ENCODE measurements around the gene MYO9B. TPM values are rescaled to one million over a fixed set of nuclear protein-coding genes. Genes with fewer than 3 reads are reported as not detected.

MYO9B gene
- total RNA-seq, 1 experiment from 2014 or later, result 79.4 TPM

- ChIA-PET POLR2A (no interaction called here), CTCF (no interaction called here)
- no peaks in the 10 kb centered on the region for H3K9me3 ChIP-seq (ENCODE audit: control insufficient read depth, insufficient read depth, low read depth, low read length)
- TF ChIP-seq REST (IDR thresholded peaks at IDR 0.05; ENCODE audit: insufficient read depth in 1 of 2, low read depth in 2 of 2, low read length in 1 of 2), result no peak
- TF ChIP-seq POLR2AphosphoS5 (IDR thresholded peaks at IDR 0.05; ENCODE audit: low read depth, low read length), result no peak
- no peak for TF ChIP-seq TCF7L2 (IDR thresholded peaks at IDR 0.05; ENCODE audit: low read depth, low read length)
- no peak for TF ChIP-seq SIN3A (IDR thresholded peaks at IDR 0.05; ENCODE audit: borderline replicate concordance, insufficient read depth, low read depth, low read length)
- no TSS peak for BruUV-seq (replicated peaks)
- no peak overlapping the region for H3K4me3 ChIP-seq (ENCODE audit: low read depth in 2 of 2, low read length in 2 of 2)
- in situ Hi-C loops (cut with HindIII; ENCODE audit: low pct_unique_long_range_greater_than_20kb, low sequenced_read_pairs) (no loop called here), intact Hi-C loops (cut with micrococcal nuclease; ENCODE audit: unreplicated experiment) (no loop called here)
- H3K4me1 ChIP-seq (ENCODE audit: control insufficient read depth, insufficient read depth, low read length), result no peaks in the 10 kb centered on the region
- H3K27ac ChIP-seq (ENCODE audit: low read length), result no peak overlapping the region
- no peak for DNase-seq (ENCODE audit: low read depth, low spot score)
- H3K27me3 ChIP-seq (ENCODE audit: control insufficient read depth, insufficient read depth, low read length), result no peaks in the 10 kb centered on the region
- no peak for ATAC-seq
- H3K36me3 ChIP-seq (ENCODE audit: control insufficient read depth, insufficient read depth, low read length), result no peaks in the 10 kb centered on the region; the same call in 1 of the 2 replicates
Observed at GRCh38 chr19:17192751-17193150, 117.2 kb downstream of the MYO9B start.

- H3K9me3 ChIP-seq (ENCODE audit: control insufficient read depth, insufficient read depth, low read depth, low read length), result no peaks in the 10 kb centered on the region
- H3K36me3 ChIP-seq (ENCODE audit: control insufficient read depth, insufficient read depth, low read length), result no peaks in the 10 kb centered on the region; the same call in 1 of the 2 replicates
- POLR2A ChIA-PET, result no interaction called here
- no peak overlapping the region for H3K27ac ChIP-seq (ENCODE audit: low read length)
- in situ Hi-C loops (cut with HindIII; ENCODE audit: low pct_unique_long_range_greater_than_20kb, low sequenced_read_pairs) (no loop called here), intact Hi-C loops (cut with micrococcal nuclease; ENCODE audit: unreplicated experiment) (no loop called here)
- TF ChIP-seq POLR2AphosphoS5 (IDR thresholded peaks at IDR 0.05; ENCODE audit: low read depth, low read length) (no peak), TCF7L2 (IDR thresholded peaks at IDR 0.05; ENCODE audit: low read depth, low read length) (no peak), CTCF (IDR thresholded peaks at IDR 0.05) (no peak), SIN3A (IDR thresholded peaks at IDR 0.05; ENCODE audit: borderline replicate concordance, insufficient read depth, low read depth, low read length) (no peak), REST (IDR thresholded peaks at IDR 0.05; ENCODE audit: insufficient read depth in 1 of 2, low read depth in 2 of 2, low read length in 1 of 2) (no peak)
- CTCF ChIA-PET, result no interaction called here
- H3K4me1 ChIP-seq (ENCODE audit: control insufficient read depth, insufficient read depth, low read length), result no peaks in the 10 kb centered on the region
- H3K27me3 ChIP-seq (ENCODE audit: control insufficient read depth, insufficient read depth, low read length), result no peaks in the 10 kb centered on the region
- no TSS peak for BruUV-seq (replicated peaks)
- ATAC-seq, result no peak
- H3K4me3 ChIP-seq (ENCODE audit: low read depth in 2 of 2, low read length in 2 of 2), result no peak overlapping the region
- no peak for DNase-seq (ENCODE audit: low read depth, low spot score)
Observed at GRCh38 chr19:17194608-17195007, 119.0 kb downstream of the MYO9B start.

Data from Panc1 (cell line).